ENCODE data around the gene OR2H2.

The OR2H2 gene

GRCh38 chr6:29590218-29590808 lies 5.4 kb downstream of the OR2H2 start:
- no peak for DNase-seq (ENCODE audit: low read depth in 2 of 3, low spot score in 2 of 3)

- DNase-seq (ENCODE audit: low read depth in 2 of 3, low spot score in 2 of 3) = no peak
These were observed 6.8 kb downstream of the OR2H2 start for GRCh38 chr6:29591677-29592076.

GRCh38 chr6:29593199-29593855 lies 8.4 kb downstream of the OR2H2 start:
- no peak for DNase-seq (ENCODE audit: low read depth in 2 of 3, low spot score in 2 of 3)

- DNase-seq (ENCODE audit: low read depth in 2 of 3, low spot score in 2 of 3) = no peak
These were observed 11.5 kb downstream of the OR2H2 start for GRCh38 chr6:29596381-29596900.

GRCh38 chr6:29597184-29597583 lies 12.3 kb downstream of the OR2H2 start:
- DNase-seq (ENCODE audit: low read depth in 2 of 3, low spot score in 2 of 3) = no peak

- DNase-seq (ENCODE audit: low read depth in 2 of 3, low spot score in 2 of 3) = no peak
These were observed 13.3 kb downstream of the OR2H2 start for GRCh38 chr6:29598172-29598747.

- no peak for DNase-seq (ENCODE audit: low read depth in 2 of 3, low spot score in 2 of 3)
These were observed 17.8 kb downstream of the OR2H2 start for GRCh38 chr6:29602564-29603361.

GRCh38 chr6:29603456-29603855 lies 18.5 kb downstream of the OR2H2 start:
- DNase-seq (ENCODE audit: low read depth in 2 of 3, low spot score in 2 of 3) = no peak

- no peak for DNase-seq (ENCODE audit: low read depth in 2 of 3, low spot score in 2 of 3)
These were observed 19.0 kb downstream of the OR2H2 start for GRCh38 chr6:29603930-29604329.

GRCh38 chr6:29608131-29608530 lies 23.2 kb downstream of the OR2H2 start:
- no peak for DNase-seq (ENCODE audit: low read depth in 2 of 3, low spot score in 2 of 3)

- DNase-seq (ENCODE audit: low read depth in 2 of 3, low spot score in 2 of 3) = no peak
These were observed 25.6 kb downstream of the OR2H2 start for GRCh38 chr6:29610540-29610939.

- DNase-seq (ENCODE audit: low read depth in 2 of 3, low spot score in 2 of 3) = no peak
These were observed 26.5 kb downstream of the OR2H2 start for GRCh38 chr6:29611426-29611825.

GRCh38 chr6:29617782-29618554 lies 33.0 kb downstream of the OR2H2 start:
- no peak for DNase-seq (ENCODE audit: low read depth in 2 of 3, low spot score in 2 of 3)

- no peak for DNase-seq (ENCODE audit: low read depth in 2 of 3, low spot score in 2 of 3)
These were observed 34.7 kb downstream of the OR2H2 start for GRCh38 chr6:29619578-29620160.

- no peak for DNase-seq (ENCODE audit: low read depth in 2 of 3, low spot score in 2 of 3)
These were observed 35.7 kb downstream of the OR2H2 start for GRCh38 chr6:29620630-29621029.

- no peak for DNase-seq (ENCODE audit: low read depth in 2 of 3, low spot score in 2 of 3)
These were observed 39.6 kb downstream of the OR2H2 start for GRCh38 chr6:29624520-29624961.

- no peak for DNase-seq (ENCODE audit: low read depth in 2 of 3, low spot score in 2 of 3)
These were observed 40.5 kb downstream of the OR2H2 start for GRCh38 chr6:29625337-29625930.

GRCh38 chr6:29626948-29627754 lies 42.2 kb downstream of the OR2H2 start:
- no peak for DNase-seq (ENCODE audit: low read depth in 2 of 3, low spot score in 2 of 3)

- peak in 1 of 3 experiments; percentile 12 for DNase-seq (ENCODE audit: low read depth in 2 of 3, low spot score in 2 of 3)
These were observed 43.0 kb downstream of the OR2H2 start for GRCh38 chr6:29627755-29628418.

Measured in activated CD8-positive, alpha-beta memory T cell treated with anti-CD3 and anti-CD28 coated beads for 48 hours (primary cell).